Stimulated activated CD8-positive, alpha-beta memory T cell treated with anti-CD3 and anti-CD28 coated beads, Interleukin-7, amount 100 ng/mL, for 1 hour (primary cell): ENCODE results near the gene PPP2R3B.
"Not testable (repeated sequence)": the region's sequence is repeated elsewhere in the genome, so short reads cannot be mapped to it uniquely, and the experiment has no call there.

ENCODE experiments used
- DNase-seq, 2 donors: peaks; one replicate each; pipeline ENCODE4 v3.0.0-alpha.2; 2020; ENCODE audit warnings: low read depth in 2 of 2

PPP2R3B gene

DNA sequence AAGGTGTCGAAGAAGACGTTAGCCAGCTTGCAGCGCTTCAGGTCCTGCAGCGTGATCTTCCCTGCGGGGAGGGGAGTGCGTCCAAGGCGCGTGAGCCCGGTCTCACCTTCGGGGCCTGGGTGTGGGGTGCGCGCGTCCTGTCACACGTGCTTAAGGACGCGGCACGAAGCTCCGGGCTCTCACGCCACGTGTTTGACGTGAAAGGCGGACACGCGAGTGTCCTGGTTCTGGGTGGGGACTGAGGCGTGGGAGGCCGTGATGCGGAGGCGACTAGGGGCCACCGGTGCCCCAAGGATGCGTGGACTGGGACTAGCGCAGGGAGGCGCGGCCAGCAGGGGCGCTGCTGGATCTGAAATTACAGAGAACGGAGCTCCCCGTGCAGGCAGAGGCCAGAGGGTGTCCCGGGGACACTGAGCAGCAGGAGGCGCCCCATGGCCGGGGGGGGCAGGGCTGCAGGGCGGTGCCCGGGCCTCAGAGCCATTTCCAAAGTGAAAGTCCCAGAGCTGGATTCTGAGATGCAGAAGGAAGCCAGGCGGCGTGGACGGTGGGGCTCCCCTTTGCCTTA is 47.8 kb downstream of the PPP2R3B start:
- DNase-seq: no peak

GRCh38 chrX:338281-338835 is 48.3 kb downstream of the PPP2R3B start:
- DNase-seq: no peak

DNA sequence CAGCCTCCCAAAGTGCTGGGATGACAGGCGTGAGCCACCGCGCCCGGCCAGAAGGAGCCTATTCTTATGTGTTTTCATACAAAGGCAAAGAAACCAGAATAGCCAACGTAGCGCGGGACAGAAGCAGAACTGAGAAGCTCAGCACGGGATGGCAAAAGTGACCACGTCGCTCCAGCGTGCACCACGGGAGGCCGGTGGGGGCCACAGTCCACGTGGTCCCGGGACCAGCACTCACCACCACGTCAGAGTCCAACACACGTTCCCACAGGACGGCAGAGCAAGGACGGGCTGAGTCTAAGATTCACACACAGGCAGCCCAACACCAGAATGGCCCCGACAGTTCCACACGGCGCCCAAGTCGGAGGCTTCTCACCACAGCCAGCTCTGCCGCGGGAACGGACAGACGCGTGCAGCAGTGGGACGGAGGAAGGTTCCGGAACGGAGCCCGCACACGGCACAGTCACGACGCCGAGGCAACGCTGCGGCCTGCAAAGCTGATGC is 49.3 kb downstream of the PPP2R3B start:
- DNase-seq: no peak

- no peak for DNase-seq
Observed at GRCh38 chrX:336227-336626, 50.5 kb downstream of the PPP2R3B start.

- DNase-seq: no peak
Observed at GRCh38 chrX:335758-336155, 51.0 kb downstream of the PPP2R3B start.

DNA sequence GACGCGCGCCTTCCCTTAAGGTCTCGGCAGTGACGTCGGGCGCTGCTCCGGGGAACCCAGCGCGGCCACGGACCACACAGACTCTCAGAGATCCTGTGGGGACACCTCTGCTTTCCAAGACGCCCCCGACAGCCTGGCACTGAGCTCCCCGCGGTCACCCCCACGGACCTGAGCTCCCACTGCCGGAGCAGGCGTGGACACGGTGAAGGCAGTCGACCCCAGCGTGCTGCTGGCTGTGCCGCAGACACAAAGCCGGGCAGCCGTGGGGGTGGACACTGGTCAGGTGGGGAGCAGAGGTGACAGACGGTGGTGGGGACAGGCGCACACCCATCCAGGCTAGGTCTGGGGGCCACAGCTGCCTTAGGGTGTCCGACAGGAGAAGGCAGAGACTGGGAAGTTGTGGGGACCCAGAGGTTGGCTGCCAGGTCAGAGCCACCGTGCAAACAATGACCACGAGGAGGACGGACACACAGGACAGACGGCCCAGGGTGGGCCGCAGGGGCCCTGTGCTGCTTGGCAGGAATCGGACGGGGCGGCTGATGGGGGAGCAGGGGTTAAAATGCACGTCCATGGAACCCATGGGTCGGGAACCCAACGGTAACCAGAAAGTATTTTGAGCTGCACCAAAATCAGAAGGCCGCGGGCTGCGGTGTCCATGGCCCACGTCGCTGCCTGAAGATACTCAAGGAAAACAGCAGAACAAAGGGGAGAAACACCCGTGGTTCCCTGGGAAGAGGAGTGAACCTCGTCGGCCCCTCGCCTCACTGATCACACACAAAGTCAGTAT is 51.5 kb downstream of the PPP2R3B start:
- DNase-seq: no peak

DNA sequence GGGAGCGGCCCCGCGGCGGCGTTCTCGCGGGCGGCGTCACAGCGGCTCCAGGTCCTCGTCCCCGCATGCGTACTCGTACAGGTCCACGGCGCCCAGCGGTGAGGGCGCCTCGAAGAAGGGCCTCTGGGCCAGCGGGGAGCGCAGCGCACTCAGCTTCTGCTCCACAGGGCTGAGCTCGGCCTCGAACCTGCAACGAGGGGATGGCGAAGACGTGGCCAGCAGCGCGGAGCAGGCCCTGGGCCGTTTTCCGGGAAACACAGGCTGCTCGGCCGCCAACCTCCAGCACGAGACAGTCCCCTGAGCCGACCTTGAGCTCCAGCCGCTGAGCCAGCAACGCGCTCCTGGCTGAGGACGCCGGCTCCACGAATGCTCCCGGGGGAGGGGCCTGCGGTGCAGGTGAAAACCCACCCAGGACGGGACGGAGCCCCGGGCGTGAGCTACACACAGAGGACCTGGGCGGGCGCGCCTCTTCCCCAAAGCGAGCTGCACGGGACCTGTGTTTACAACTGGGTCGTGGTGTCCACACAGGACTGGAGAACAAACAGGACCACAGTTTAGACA is 52.3 kb downstream of the PPP2R3B start:
- DNase-seq: no peak

DNA sequence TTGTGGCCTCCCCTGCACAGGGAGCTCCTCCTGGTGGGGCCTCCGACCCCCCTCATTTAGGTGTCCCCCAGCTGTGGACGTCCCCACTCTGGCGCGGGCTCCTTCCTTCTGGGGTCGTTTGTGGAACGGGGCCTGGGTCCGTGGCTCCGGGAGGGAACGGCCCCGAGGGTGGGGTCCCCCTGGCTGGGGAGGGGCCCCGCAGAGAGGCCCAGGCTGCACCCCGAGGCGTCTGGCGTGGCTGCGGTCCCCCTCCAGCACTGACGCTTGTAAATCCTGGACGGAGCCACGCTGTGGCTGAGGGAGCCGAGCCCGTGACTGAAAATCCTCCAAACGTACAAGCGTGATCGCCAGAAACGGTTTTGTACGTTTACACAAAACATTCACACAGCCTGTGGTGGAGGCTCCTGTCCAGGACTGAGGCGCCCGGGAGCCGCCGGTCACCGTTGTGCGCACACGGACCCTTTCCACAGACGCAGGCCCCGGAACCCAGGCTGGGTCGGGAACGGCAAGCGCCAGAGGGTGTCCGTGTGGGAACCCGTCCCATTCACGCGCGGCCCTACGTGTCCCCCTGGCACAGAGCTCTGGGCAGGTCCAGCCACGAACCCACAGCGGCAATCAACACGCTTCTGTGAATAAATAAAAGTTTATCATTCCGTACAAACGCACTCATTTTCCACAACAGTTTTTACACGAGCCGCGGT is 52.9 kb downstream of the PPP2R3B start:
- no peak for DNase-seq

DNA sequence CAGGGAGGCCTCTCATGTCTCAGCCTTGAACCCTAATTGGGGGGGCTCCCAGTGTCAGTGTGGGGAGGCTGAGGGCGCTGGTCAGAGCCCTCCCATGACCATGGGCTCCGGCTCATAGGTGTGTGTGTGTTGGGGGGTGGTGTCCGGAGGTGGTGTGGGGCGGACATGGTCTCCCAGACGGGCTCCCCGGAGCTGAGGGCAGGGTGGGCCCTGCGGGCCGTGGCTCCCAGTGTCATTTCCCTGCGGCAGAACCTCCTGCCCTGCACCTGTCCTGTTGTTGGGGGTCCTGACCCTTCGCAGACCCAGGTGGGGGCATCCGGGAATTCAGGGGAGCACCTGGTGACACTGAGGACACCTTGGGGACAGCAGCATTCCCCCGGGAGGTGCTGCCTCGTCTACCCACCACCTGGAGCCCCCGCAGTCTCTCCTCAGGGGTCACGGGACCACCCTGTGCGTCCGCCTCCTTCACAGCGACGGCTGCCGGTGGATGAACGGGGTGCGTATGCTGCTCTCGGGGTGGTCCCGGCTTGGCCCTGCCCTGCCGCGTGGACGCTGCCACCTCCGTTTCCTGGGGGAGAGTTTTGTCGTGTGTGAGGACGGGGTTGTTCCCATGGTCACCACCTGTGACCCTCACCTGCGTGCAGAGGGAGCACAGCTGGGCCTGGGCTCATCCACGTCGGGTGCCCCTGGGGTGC is 53.6 kb downstream of the PPP2R3B start:
- DNase-seq: no peak

DNA sequence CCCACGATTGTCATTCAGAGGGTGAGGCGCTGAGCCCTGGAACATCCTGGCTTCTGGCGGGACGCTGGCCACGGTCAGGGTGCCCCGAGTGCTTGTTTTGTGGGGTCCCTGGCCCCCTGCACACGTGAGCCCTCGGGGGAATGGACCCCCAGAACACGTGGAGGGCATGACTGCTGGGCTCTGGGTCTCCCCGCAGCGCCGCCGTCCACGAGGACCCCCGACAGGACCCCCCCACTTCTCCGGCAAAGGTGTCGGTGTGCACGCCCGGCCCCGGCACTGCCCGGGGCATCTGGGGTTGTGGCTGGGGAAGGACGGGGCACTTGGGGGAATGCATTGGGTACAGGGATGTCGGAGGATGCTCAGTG is 54.2 kb downstream of the PPP2R3B start:
- DNase-seq: no peak

DNA sequence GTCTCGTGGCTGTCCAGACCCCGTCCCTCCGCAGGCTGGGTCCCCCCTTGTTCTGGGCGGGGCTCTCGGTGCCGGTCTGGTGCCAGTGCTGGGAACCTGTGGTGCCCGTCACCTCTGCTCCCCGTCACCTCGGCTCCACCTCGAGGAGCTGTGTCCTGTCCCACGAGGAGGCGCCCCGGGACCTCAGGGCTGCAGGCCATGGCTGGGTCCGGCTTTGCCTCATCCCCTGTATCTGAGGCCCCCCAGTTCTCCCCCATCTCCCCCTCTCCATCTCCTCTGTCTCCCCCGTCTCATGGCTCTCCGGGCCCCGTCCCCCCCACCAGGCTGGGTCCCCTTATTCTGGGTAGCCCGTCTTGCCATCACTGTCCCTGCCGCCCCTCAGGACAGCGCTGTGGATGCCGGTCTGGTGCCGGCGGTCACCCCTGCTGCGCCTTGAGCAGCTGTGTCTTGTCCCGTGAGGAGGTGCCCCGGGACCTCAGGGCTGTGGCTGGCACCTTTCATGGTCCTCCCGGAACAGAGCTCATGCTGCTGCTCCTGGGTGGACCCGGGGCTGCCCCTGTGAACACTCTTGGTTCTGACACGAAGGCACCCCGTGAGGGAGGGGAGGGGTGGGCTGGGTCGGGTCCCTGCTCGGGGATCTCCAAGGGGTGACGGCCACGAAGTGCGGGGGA is 54.7 kb downstream of the PPP2R3B start:
- no peak for DNase-seq

DNA sequence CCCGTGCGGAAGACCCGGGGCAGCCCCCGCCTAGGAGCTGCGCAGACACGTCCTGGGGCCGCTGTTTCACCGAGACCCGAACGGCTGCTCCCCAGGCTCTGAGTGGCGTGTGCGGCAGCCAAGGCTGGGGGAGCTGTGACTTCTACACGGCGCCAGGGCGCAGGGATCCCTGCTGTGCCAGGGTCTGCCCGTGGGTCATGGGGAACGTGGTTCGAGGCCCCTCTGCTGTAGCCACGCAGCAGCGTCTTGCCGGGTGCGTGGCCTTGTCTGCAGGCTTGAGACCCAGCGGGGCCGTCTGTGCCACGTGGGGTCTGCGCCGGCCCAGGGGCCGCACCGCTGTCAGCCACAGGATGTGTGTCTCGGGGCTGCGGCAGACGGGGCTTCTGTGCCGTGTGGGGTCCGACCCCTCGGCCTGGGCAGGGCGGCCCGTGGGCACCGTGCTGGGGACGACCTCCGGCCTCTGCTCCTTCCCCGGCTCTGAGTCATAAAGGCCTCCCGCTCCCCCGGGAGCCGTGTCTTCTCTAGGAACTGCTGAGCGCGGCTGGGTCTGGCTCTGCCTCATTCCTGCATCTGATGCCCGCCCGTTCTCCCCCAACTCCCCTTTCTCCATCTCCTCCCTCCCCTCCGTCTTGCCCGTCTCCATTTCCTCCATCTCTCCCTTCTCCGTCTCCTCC is 55.4 kb downstream of the PPP2R3B start:
- no peak for DNase-seq

DNA sequence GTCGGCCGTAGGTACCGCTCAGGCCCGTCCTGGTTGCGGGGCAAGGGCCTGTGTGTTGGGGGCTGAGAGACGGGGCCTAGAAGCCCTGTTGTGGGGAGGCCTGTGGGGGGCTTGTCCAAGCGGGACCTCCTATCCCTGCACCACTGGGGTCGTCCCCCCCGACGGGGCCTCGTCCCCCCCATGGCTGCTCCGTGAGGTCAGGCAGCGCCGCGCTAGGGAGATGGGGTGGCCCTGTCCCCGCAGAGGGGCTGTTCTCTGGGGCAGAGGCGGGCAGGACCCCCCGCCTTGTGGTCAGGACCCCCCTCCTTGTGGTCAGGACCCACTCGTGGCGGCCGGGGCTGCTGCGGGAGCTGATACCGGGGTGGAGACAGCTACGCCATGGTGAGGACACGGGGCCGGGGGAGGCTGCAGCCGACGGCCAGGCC is 56.0 kb downstream of the PPP2R3B start:
- DNase-seq: no peak

GRCh38 chrX:330141-330725 is 56.5 kb downstream of the PPP2R3B start:
- DNase-seq: not testable (repeated sequence)

GRCh38 chrX:329291-329910 is 57.3 kb downstream of the PPP2R3B start:
- DNase-seq: no peak

DNA sequence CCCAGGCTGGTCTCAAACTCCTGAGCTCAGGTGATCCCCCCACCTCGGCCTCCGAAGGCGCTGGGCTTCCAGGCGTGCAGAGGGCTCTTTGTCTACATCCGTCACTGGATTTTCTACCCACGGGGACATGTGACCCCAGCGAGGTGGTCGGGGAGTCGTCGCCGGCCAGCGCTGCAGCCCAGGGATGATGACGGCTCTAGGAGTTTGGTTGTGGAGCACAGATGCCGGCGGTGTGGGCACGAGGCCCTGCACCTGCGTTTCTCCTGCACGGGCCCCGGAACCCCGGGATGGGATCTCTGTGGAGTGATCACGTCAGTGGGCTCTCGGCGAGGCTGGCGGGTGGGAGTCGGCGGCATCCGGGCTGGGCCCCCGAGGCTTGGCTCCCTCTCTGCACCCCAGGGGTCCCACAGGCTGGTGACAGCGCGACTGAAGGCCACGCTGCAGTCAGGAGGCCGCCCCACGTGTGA is 59.0 kb downstream of the PPP2R3B start:
- DNase-seq: no peak

DNA sequence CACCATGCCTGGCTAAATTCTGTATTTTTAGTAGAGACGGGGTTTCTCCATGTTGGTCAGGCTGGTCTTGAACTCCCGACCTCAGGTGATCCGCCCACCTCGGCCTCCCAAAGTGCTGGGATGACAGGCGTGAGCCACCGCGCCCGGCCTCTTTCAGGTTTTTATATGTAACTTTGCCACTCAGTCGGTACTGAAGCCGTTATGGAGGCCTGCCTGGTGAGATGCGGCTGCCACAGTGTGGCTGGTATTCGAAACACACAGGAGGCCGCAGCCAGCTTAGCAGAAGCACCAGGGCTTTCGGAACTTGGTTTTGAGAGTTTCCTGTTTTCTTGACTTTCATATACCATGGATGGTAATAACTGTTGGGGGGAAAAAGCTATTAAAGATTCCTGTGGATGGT is 62.0 kb downstream of the PPP2R3B start:
- not testable (repeated sequence) for DNase-seq

DNA sequence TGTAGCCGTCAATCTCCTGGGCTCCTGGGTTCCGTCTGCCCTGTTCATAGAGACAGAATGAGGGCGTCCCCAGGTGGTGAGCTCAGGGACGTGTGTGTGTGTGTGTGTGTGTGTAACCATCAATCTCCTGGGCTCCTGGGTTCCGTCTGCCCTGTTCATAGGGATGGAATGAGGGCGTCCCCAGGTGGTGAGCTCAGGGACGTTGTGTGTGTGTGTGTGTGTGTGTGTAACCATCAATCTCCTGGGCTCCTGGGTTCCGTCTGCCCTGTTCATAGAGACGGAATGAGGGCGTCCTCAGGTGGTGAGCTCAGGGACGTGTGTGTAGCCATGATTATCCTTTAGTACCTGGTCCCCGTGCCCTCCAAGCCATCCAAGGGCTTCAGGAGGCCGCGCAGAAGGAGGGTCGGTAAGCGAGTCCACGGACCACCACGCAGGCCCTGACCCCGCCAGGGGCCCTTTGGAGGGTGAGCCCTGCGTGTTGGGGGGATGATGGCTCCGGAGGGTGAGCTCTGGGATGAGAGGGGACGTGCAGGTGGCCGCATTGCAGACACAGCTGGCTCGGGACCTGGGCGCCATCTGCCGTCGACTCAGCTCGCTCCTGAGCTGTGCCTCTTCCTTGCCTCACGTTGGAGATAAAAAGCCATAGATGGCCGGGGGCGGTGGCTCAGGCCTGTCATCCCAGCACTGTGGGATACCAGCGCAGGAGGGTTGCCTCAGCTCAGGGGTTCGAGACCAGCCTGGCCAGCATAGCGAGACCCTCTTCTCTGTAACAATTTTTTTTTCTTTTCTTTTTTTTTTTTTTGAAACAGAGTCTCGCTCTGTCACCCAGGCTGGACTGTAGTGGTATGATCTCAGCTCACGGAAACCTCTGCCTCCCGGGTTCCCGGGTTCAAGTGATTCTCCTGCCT is 62.7 kb downstream of the PPP2R3B start:
- no peak for DNase-seq
